Fibroblast of pulmonary artery (primary cell): Measurements from ENCODE around the gene RET.

Experiments used
- DNase-seq: peaks from one replicate; pipeline ENCODE4 v3.0.0-alpha.2; 2010; ENCODE audit warnings: low read depth
- H3K4me3 ChIP-seq: replicated peaks from 2 replicates; pipeline ENCODE4 v1.5.1; 2011; ENCODE audit warnings: low read depth, mild to moderate bottlenecking, control low read depth, low read length, moderate library complexity
- CTCF ChIP-seq: IDR thresholded peaks from 2 replicates; pipeline ENCODE4 v1.5.1; 2011; ENCODE audit warnings: mild to moderate bottlenecking, control low read depth, low read length, inconsistent platforms; ENCODE audit errors: missing control alignments

RET gene

DNA sequence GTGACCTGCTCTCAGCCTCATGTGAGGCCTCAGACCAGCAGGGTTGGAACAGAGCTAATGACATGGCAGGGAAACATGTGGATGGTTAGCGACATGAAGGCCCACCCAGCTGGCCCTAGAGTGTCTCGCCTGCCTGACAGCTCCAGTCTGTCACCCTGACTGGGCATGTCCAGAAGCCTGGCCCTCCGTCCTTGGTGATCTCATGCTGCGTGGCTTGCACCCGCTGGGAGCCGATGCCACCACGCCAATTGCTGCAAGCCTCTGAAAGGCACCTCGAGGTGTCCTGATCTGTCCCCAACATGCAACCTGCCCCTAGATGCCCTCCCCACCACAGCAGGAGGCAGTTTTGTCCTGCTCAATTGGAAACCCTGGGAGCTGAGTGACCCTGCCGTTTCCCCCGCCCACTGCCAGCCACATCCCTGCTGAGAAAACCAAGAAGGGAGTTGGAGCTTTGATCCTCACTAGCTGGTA, 27.8 kb upstream of the RET start:
- no peak for DNase-seq
- H3K4me3 ChIP-seq = no peak overlapping the region
- no peak for TF ChIP-seq CTCF

DNA sequence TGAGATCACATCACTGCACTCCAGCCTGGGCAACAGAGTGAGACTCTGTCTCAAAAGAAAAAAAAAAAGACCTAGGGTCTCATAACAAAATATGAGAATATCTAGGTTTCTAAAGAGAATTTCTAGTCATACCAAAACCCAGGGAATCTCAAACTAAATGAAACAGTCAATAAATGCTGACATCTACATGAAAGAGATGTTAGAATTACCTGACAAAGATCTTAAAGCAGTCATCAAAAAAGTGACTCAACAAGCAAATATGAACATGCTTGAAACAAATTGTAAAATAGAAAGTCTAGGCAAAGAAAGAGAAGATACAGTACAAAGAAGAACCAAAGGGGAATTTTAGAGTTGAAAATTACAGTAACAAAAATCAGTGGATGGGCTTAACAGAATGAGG, 26.9 kb upstream of the RET start:
- no peak for DNase-seq
- TF ChIP-seq CTCF = no peak
- H3K4me3 ChIP-seq = no peak overlapping the region

DNA sequence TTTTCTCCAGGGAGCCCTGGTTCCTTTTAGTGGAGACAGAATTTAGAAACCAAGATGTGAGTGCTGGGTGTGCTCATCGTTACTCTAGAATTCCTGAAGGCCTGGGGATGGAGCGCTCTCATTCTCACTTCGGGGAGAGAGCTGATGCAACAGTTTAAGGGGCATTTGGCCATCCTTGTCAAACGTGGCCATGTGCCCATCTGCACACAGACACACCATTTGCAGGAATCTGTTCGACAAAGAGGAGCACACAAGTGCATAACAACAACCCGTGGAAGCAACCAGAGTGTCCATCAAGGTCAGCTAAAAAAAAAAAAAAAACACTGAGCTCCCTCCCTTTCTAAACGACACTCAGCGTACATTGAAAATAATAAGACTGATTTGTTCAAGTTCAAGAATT, 23.0 kb upstream of the RET start:
- no peak overlapping the region for H3K4me3 ChIP-seq
- no peak for DNase-seq
- TF ChIP-seq CTCF = no peak

DNA sequence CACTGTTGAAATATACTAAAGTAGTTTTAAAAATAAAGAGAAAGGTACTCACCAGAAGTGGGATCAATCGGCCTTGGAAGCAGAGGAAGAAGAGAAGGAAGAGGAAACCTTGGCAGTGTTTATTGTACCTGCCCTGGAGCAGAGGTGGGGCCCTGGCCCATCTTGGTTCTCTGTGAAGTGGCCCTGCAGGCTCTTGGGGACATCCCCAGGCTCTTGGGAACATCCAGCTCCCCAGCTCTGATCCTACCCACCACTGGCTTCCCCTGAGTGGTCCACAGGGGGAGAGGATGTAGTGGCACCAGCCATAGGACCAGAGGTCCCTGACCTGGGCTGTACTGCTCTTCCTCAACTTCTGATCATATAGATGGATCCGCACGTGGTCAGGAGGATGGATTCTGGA, 22.3 kb upstream of the RET start:
- DNase-seq = no peak

GRCh38 chr10:43055217-43055616, 21.7 kb upstream of the RET start:
- no peak for TF ChIP-seq CTCF
- H3K4me3 ChIP-seq = no peak overlapping the region
- no peak for DNase-seq

More for the DNA sequence above, 22.3 kb upstream of the RET start:
- no peak overlapping the region for H3K4me3 ChIP-seq
- TF ChIP-seq CTCF = no peak

- no peak for DNase-seq
- TF ChIP-seq CTCF = no peak
- H3K4me3 ChIP-seq = no peak overlapping the region
Observed at GRCh38 chr10:43055991-43056567, 20.8 kb upstream of the RET start.

DNA sequence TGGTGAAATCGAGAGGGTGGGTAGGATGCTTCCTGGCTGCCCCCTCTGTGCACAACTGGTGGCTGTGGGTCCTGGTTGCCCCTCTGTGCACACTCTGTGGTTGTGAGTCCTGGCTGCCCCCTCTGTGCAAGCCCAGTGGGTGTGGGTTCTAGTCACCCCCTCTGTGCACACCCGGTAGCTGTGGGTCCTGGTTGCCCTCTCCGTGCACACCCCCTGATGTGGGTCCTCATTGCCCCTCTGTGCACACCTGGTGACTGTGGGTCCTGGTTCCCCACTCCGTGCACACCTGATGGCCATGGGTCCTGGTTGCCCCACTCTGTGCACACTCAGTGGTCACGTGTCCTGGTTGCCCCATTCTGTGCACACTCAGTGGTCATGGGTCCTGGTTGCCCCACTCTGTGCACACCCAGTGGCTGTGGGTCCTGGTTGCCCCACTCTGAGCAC, 20.3 kb upstream of the RET start:
- no peak overlapping the region for H3K4me3 ChIP-seq
- DNase-seq = no peak
- TF ChIP-seq CTCF = no peak
